A549 (cell line): Measurements from ENCODE around the gene ST8SIA5. TPM values are rescaled to one million over a fixed set of nuclear protein-coding genes. Genes with fewer than 3 reads are reported as not detected.

Experiments
- ATAC-seq, 2 experiments: fragments of 200-7000 bp in 1 of 2; fragments of >200 bp in 1 of 2; cut with Nextera tagmentation in 1 of 2; cut with Tn5 transposase in 1 of 2; 3 replicates each; pipeline versions ENCODE4 v1.8.0 to v1.9.1; 2018 to 2020; ENCODE audit warnings: mild to moderate bottlenecking in 1 of 2, moderate library complexity in 1 of 2
- CTCF ChIA-PET: fragments of 300-600 bp; sonication (Branson Sonifier 250); formaldehyde crosslinking; extraction: SDS; loops from one replicate; lab custom pipeline; 2021; ENCODE audit warnings: antibody characterized with exemption, inconsistent platforms; lab: Yijun Ruan, JAX
- POLR2A ChIA-PET: fragments of 350-600 bp; formaldehyde crosslinking; extraction: SDS; loops from one replicate; lab custom pipeline; 2021; ENCODE audit warnings: antibody characterized with exemption, inconsistent platforms; lab: Yijun Ruan, JAX
- DNase-seq, 2 experiments: peaks; one replicate each; pipeline versions ENCODE4 v3.0.0 to v3.0.0-alpha.2; 2011 to 2016; ENCODE audit warnings: low read depth in 1 of 2, low spot score in 1 of 2
- FAIRE-seq: peaks from 2 replicates; lab custom pipeline; 2011; peaks lifted over from hg19 to GRCh38; lab: Jason Lieb, UNC
- H3K27ac ChIP-seq, 2 experiments: fragments of >200 bp; sonication (Bioruptor Twin); formaldehyde crosslinking; 3 replicates each; pipeline ENCODE4 v1.5.1; 2016 to 2017
- H3K4me1 ChIP-seq: fragments of >200 bp; sonication (Bioruptor Twin); formaldehyde crosslinking; 3 replicates; pipeline ENCODE4 v1.6.1; 2016
- H3K4me2 ChIP-seq: fragments of >200 bp; sonication (Bioruptor Twin); formaldehyde crosslinking; 3 replicates; pipeline ENCODE4 v1.6.1; 2016
- H3K4me3 ChIP-seq: fragments of >200 bp; sonication (Bioruptor Twin); formaldehyde crosslinking; 3 replicates; pipeline ENCODE4 v1.5.1; 2016
- H3K9me3 ChIP-seq: fragments of >200 bp; sonication (Bioruptor Twin); formaldehyde crosslinking; 3 replicates; pipeline ENCODE4 v1.6.1; 2016
- ATOH8 ChIP-seq: fragments of 250-450 bp; sonication (Bioruptor Pico); IDR thresholded peaks from 2 replicates; pipeline ENCODE4 v1.5.0; 2020; ENCODE audit warnings: low read depth, mild to moderate bottlenecking, moderate library complexity
- BHLHE40 ChIP-seq: IDR thresholded peaks from 2 replicates; pipeline ENCODE4 v1.6.1; 2012; ENCODE audit warnings: low read depth, low read length, inconsistent platforms
- CEBPB ChIP-seq, 2 experiments: fragments of >200 bp in 1 of 2; sonication (Bioruptor Twin) in 1 of 2; formaldehyde crosslinking in 1 of 2; IDR thresholded peaks; 2 replicates each; pipeline ENCODE4 v1.6.1; 2012 to 2016
- CHD4 ChIP-seq: fragments of 200-600 bp; sonication (generic); IDR thresholded peaks from 2 replicates; pipeline ENCODE4 v1.6.1; 2016; ENCODE audit warnings: antibody characterized with exemption, mild to moderate bottlenecking, borderline replicate concordance
- E2F6 ChIP-seq: IDR thresholded peaks from 2 replicates; pipeline ENCODE4 v1.6.1; 2012; ENCODE audit warnings: low read depth, borderline replicate concordance
- EHF ChIP-seq: fragments of 250-450 bp; sonication (Bioruptor Pico); IDR thresholded peaks from 2 replicates; pipeline ENCODE4 v1.5.0; 2020; ENCODE audit warnings: mild to moderate bottlenecking
- HES2 ChIP-seq: fragments of >200 bp; sonication (Bioruptor Twin); formaldehyde crosslinking; IDR thresholded peaks from 2 replicates; pipeline ENCODE4 v1.6.1; 2016
- JUN ChIP-seq, 2 experiments: fragments of >200 bp; sonication (Bioruptor Twin); formaldehyde crosslinking; IDR thresholded peaks; 2 replicates in 1 of 2; 3 replicates in 1 of 2; pipeline ENCODE4 v1.6.1; 2016 to 2017
- JUNB ChIP-seq: fragments of >200 bp; sonication (Bioruptor Twin); formaldehyde crosslinking; IDR thresholded peaks from 2 replicates; pipeline ENCODE4 v1.6.1; 2016
- KDM5A ChIP-seq: fragments of 200-600 bp; sonication (generic); IDR thresholded peaks from 2 replicates; pipeline ENCODE4 v1.6.1; 2016; ENCODE audit warnings: antibody characterized with exemption, mild to moderate bottlenecking
- MAX ChIP-seq: IDR thresholded peaks from 2 replicates; pipeline ENCODE4 v1.6.1; 2012
- MYC ChIP-seq: IDR thresholded peaks from 2 replicates; pipeline ENCODE4 v1.6.1; 2012; ENCODE audit warnings: mild to moderate bottlenecking, inconsistent platforms, low read length, improper control_type of control experiment, borderline replicate concordance
- PBX3 ChIP-seq: IDR thresholded peaks from 2 replicates; pipeline ENCODE4 v1.6.1; 2012
- POLR2A ChIP-seq: IDR thresholded peaks from 2 replicates; pipeline ENCODE4 v1.6.1; 2012; ENCODE audit warnings: mild to moderate bottlenecking, low read length
- POLR2AphosphoS2 ChIP-seq: conservative IDR thresholded peaks from 2 replicates; pipeline ENCODE4 v1.6.1; 2012; ENCODE audit warnings: low read length, improper control_type of control experiment, inconsistent platforms
- RCOR1 ChIP-seq: fragments of 150-350 bp; IDR thresholded peaks from 2 replicates; pipeline ENCODE4 v1.6.1; 2014; ENCODE audit warnings: antibody characterized with exemption, low read length, low read depth
- RFX5 ChIP-seq: fragments of 450-650 bp; IDR thresholded peaks from 2 replicates; pipeline ENCODE4 v1.7.1; 2014; ENCODE audit warnings: antibody characterized with exemption, mild to moderate bottlenecking, moderate library complexity
- SREBF2 ChIP-seq: fragments of 450-650 bp; IDR thresholded peaks from 2 replicates; pipeline ENCODE4 v1.6.1; 2014; ENCODE audit warnings: mild to moderate bottlenecking, moderate library complexity
- TFCP2L1 ChIP-seq: fragments of 250-450 bp; sonication (Bioruptor Pico); IDR thresholded peaks from 2 replicates; pipeline ENCODE4 v1.5.0; 2021; ENCODE audit warnings: mild to moderate bottlenecking
- ZFP36 ChIP-seq: fragments of 450-650 bp; IDR thresholded peaks from 2 replicates; pipeline ENCODE4 v1.6.1; 2014; ENCODE audit warnings: borderline replicate concordance; ENCODE audit not compliant: partially characterized antibody
- ZNF302 ChIP-seq: fragments of 250-450 bp; sonication (Bioruptor Pico); IDR thresholded peaks from 2 replicates; pipeline ENCODE4 v1.9.0; 2021; ENCODE audit warnings: inconsistent platforms, mild to moderate bottlenecking, moderate library complexity
- WGBS: methylation state at CpG from one replicate; pipeline ENCODE4 v1.1.6; 2017; ENCODE audit errors: missing lambda C conversion rate; 5-methylcytosine and 5-hydroxymethylcytosine counted together
- polyA plus RNA-seq, 4 experiments: library from polyadenylated mRNA; depleted of rRNA in 3 of 4; stranded (reverse); fragments of >200 nt; fragmentation: RNase III in 1 of 4; extraction: RNeasy Plus Mini Kit Qiagen cat#74134 plus additional on column Dnase treatment in 1 of 4; gene quantifications; 2 replicates in 3 of 4; 3 replicates in 1 of 4; pipeline ENCODE4 v1.2.3, GENCODE V29; 2011 to 2017
- TF ChIP-seq, protein P1 (sequence below): fragments of 250-450 bp; sonication (Bioruptor Pico); IDR thresholded peaks from 2 replicates; pipeline ENCODE4 v1.5.0; 2021; ENCODE audit warnings: mild to moderate bottlenecking, moderate library complexity, borderline replicate concordance
- TF ChIP-seq, protein P2 (sequence below): fragments of 150-350 bp; IDR thresholded peaks from 2 replicates; pipeline ENCODE4 v1.6.1; 2014; ENCODE audit warnings: low read depth, mild to moderate bottlenecking, low read length

ST8SIA5 gene
- polyA plus RNA-seq, 2 of the 4 experiments (the other 2 are of a cell fraction): not detected

- Histone ChIP-seq H3K9me3 (no peaks in the 10 kb centered on the region), H3K4me3 (no peak overlapping the region), H3K4me1 (no peaks in the 10 kb centered on the region), H3K27ac (no peak overlapping the region), H3K4me2 (no peak overlapping the region)
- ATAC-seq: no peak
- no peak for FAIRE-seq
- 73% methylated on average over 7 of the region's 9 CpGs for WGBS
- POLR2A ChIA-PET: no interaction called here
- no peak for DNase-seq
- CTCF ChIA-PET: no interaction called here
- no peak for TF ChIP-seq POLR2AphosphoS2
- TF ChIP-seq, protein P1, sequence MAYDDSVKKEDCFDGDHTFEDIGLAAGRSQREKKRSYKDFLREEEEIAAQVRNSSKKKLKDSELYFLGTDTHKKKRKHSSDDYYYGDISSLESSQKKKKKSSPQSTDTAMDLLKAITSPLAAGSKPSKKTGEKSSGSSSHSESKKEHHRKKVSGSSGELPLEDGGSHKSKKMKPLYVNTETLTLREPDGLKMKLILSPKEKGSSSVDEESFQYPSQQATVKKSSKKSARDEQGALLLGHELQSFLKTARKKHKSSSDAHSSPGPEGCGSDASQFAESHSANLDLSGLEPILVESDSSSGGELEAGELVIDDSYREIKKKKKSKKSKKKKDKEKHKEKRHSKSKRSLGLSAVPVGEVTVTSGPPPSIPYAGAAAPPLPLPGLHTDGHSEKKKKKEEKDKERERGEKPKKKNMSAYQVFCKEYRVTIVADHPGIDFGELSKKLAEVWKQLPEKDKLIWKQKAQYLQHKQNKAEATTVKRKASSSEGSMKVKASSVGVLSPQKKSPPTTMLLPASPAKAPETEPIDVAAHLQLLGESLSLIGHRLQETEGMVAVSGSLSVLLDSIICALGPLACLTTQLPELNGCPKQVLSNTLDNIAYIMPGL (CRISPR knock-in tag): no peak
- TF ChIP-seq E2F6: no peak
- TF ChIP-seq KDM5A: no peak
- TF ChIP-seq PBX3: no peak
- TF ChIP-seq JUN (IDR thresholded peaks at IDR 0.05): no peak
- TF ChIP-seq JUNB: no peak
- TF ChIP-seq ZNF302 (CRISPR knock-in tag): no peak
- TF ChIP-seq CHD4: no peak
- TF ChIP-seq BHLHE40: no peak
- no peak for TF ChIP-seq MAX
- no peak for TF ChIP-seq SREBF2
These were observed 70.7 kb downstream of the ST8SIA5 start for GRCh38 chr18:46686186-46686585.

- ChIA-PET POLR2A (no interaction called here), CTCF (no interaction called here)
- DNase-seq (no peak), ATAC-seq (no peak), FAIRE-seq (no peak)
- TF ChIP-seq ATOH8 (CRISPR knock-in tag): no peak
- TF ChIP-seq RCOR1: no peak
- no peak for TF ChIP-seq JUN (IDR thresholded peaks at IDR 0.05)
- TF ChIP-seq POLR2A: no peak
- TF ChIP-seq, protein P2, sequence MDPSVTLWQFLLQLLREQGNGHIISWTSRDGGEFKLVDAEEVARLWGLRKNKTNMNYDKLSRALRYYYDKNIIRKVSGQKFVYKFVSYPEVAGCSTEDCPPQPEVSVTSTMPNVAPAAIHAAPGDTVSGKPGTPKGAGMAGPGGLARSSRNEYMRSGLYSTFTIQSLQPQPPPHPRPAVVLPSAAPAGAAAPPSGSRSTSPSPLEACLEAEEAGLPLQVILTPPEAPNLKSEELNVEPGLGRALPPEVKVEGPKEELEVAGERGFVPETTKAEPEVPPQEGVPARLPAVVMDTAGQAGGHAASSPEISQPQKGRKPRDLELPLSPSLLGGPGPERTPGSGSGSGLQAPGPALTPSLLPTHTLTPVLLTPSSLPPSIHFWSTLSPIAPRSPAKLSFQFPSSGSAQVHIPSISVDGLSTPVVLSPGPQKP: no peak
- TF ChIP-seq E2F6: no peak
- no peak for TF ChIP-seq ZFP36
- no peak for TF ChIP-seq EHF (CRISPR knock-in tag)
- TF ChIP-seq MYC: no peak
- no peak for TF ChIP-seq TFCP2L1 (CRISPR knock-in tag)
- no peak for TF ChIP-seq HES2
- TF ChIP-seq RFX5: no peak
- TF ChIP-seq CEBPB (IDR thresholded peaks at IDR 0.05): no peak
- H3K27ac ChIP-seq: no peak overlapping the region
- no peak overlapping the region for H3K4me3 ChIP-seq
- no peaks in the 10 kb centered on the region for H3K9me3 ChIP-seq
- H3K4me1 ChIP-seq: no peaks in the 10 kb centered on the region
- 65% methylated on average over 4 of the region's 4 CpGs for WGBS
- H3K4me2 ChIP-seq: no peak overlapping the region
These were observed 73.6 kb downstream of the ST8SIA5 start for GRCh38 chr18:46683252-46683651.
